Stomach (tissue), 9 donors: ENCODE results near the gene DIS3L2. TPM values are rescaled to one million over a fixed set of nuclear protein-coding genes. Genes with fewer than 3 reads are reported as not detected.

Experiments
- DNase-seq, 2 donors: peaks; one replicate each; pipeline versions ENCODE4 v3.0.0 to v3.0.0-alpha.2; 2013 to 2019
- H3K27ac ChIP-seq, 5 donors: fragments of 200-600 bp in 4 of 5; sonication (generic) in 4 of 5; one replicate each; pipeline ENCODE4 v1.5.1; 2013 to 2019; ENCODE audit warnings: mild to moderate bottlenecking in 1 of 5, moderate library complexity in 1 of 5
- H3K27me3 ChIP-seq, 3 donors: fragments of 200-600 bp; sonication (generic); one replicate each; pipeline ENCODE4 v1.5.1; 2017 to 2019; ENCODE audit warnings: mixed run types in 1 of 3
- H3K36me3 ChIP-seq, 4 donors: fragments of 200-600 bp; sonication (generic); 1 replicate in 3 of 4; 2 replicates in 1 of 4; pipeline ENCODE4 v1.5.1; 2016 to 2019
- H3K4me1 ChIP-seq, 4 donors: fragments of 200-600 bp; sonication (generic); one replicate each; pipeline ENCODE4 v1.5.1; 2016 to 2019
- H3K4me3 ChIP-seq, 4 donors: fragments of 200-600 bp; sonication (generic) in 3 of 4; one replicate each; pipeline ENCODE4 v1.5.1; 2016 to 2019; ENCODE audit warnings: mild to moderate bottlenecking in 1 of 4
- H3K9me3 ChIP-seq, 4 donors: fragments of 200-600 bp; sonication (generic); one replicate each; pipeline ENCODE4 v1.5.1; 2016 to 2019
- EP300 ChIP-seq: sonication (generic); formaldehyde crosslinking; IDR thresholded peaks from one replicate; pipeline ENCODE4 v1.6.1; 2017; ENCODE audit warnings: antibody characterized with exemption
- POLR2A ChIP-seq, 4 donors: fragments of 450-650 bp; IDR thresholded peaks; one replicate each; pipeline ENCODE4 v1.6.1; 2016; ENCODE audit warnings: antibody characterized with exemption in 4 of 4, control low read depth in 2 of 4, mild to moderate bottlenecking in 1 of 4, moderate library complexity in 1 of 4
- POLR2AphosphoS5 ChIP-seq, 3 donors: sonication (generic); formaldehyde crosslinking; IDR thresholded peaks; one replicate each; pipeline ENCODE4 v1.6.1; 2016; ENCODE audit warnings: antibody characterized with exemption in 3 of 3
- WGBS, 5 donors: extraction: QIAGEN DNeasy Blood & Tissue Kit in 3 of 5; methylation state at CpG; one replicate each; pipeline versions ENCODE4 v1.1.5 to v1.1.7; 2013 to 2018; 5-methylcytosine and 5-hydroxymethylcytosine counted together
- intact Hi-C: fragments of 100-400 bp; cut with DNase I; formaldehyde crosslinking; loops from one replicate; pipeline ENCODE4 v1.15.1; 2023; ENCODE audit warnings: low total_unique reads
- polyA plus RNA-seq, 3 donors: library from polyadenylated mRNA; stranded (reverse); fragments of 200-250 nt; gene quantifications; one replicate each; pipeline ENCODE4 v1.2.3, GENCODE V29; 2013
- total RNA-seq, 5 donors: library from RNA; depleted of rRNA; stranded (reverse); fragments of >200 nt; gene quantifications; one replicate each; pipeline versions ENCODE4 v1.1.0 to v1.2.3, GENCODE V29; 2014 to 2016
- TF ChIP-seq, protein P1 (sequence below), 7 experiments: fragments of 450-650 bp in 4 of 7; fragments of 200-600 bp in 3 of 7; sonication (generic) in 3 of 7; IDR thresholded peaks; one replicate each; pipeline ENCODE4 v1.5.1; 2016 to 2019; ENCODE audit warnings: antibody characterized with exemption in 7 of 7, control low read depth in 2 of 7, mild to moderate bottlenecking in 1 of 7
- donor health status: healthy with polysubstance abuse.
- donor health status: Bipolar disorder and iron deficiency.
- donor health status: healthy.

Gene DIS3L2
- total and polyA plus RNA-seq, 8 donors: 10.4 to 124 (median 26.8) TPM

DNA sequence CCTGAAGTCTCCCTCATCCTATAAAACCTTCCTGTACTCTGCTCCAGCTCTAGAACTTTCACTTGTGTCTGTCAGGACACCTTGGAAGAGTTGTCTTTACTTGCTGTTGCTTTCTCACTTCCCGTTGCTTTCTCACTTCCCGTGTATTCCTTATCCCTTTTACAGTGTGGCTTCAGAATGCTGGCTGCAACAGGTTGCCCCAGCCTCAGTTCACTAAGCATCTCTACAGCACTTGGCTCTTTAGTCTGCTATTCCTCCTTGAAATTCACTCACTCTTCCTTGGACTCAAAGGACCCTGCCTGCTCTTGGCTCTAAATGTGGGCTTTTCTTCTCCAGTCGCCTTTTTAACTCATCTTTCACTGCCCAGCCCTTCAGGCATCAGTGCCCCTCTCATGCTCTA, 254.5 kb downstream of the DIS3L2 start:
- TF ChIP-seq EP300: no peak
- TF ChIP-seq, protein P1, sequence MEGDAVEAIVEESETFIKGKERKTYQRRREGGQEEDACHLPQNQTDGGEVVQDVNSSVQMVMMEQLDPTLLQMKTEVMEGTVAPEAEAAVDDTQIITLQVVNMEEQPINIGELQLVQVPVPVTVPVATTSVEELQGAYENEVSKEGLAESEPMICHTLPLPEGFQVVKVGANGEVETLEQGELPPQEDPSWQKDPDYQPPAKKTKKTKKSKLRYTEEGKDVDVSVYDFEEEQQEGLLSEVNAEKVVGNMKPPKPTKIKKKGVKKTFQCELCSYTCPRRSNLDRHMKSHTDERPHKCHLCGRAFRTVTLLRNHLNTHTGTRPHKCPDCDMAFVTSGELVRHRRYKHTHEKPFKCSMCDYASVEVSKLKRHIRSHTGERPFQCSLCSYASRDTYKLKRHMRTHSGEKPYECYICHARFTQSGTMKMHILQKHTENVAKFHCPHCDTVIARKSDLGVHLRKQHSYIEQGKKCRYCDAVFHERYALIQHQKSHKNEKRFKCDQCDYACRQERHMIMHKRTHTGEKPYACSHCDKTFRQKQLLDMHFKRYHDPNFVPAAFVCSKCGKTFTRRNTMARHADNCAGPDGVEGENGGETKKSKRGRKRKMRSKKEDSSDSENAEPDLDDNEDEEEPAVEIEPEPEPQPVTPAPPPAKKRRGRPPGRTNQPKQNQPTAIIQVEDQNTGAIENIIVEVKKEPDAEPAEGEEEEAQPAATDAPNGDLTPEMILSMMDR (IDR thresholded peaks at IDR 0.05): no peak
- no peak for TF ChIP-seq POLR2A (IDR thresholded peaks at IDR 0.05)
- TF ChIP-seq POLR2AphosphoS5 (IDR thresholded peaks at IDR 0.05): no peak
- Histone ChIP-seq H3K4me1 (peaks cover 13 to 29% (median 26%) of the 10 kb centered on the region in 4 donors), H3K36me3 (peaks cover 0 to 17% (median 3%) of the 10 kb centered on the region in 4 donors), H3K27ac (no peak overlapping the region), H3K4me3 (no peak overlapping the region), H3K27me3 (no peaks in the 10 kb centered on the region), H3K9me3 (no peaks in the 10 kb centered on the region)
- DNase-seq: no peak
- 80 to 86% (median 86%) methylated on average over 3 of the region's 3 CpGs for WGBS, 5 donors
- intact Hi-C loops: no loop called here

DNA sequence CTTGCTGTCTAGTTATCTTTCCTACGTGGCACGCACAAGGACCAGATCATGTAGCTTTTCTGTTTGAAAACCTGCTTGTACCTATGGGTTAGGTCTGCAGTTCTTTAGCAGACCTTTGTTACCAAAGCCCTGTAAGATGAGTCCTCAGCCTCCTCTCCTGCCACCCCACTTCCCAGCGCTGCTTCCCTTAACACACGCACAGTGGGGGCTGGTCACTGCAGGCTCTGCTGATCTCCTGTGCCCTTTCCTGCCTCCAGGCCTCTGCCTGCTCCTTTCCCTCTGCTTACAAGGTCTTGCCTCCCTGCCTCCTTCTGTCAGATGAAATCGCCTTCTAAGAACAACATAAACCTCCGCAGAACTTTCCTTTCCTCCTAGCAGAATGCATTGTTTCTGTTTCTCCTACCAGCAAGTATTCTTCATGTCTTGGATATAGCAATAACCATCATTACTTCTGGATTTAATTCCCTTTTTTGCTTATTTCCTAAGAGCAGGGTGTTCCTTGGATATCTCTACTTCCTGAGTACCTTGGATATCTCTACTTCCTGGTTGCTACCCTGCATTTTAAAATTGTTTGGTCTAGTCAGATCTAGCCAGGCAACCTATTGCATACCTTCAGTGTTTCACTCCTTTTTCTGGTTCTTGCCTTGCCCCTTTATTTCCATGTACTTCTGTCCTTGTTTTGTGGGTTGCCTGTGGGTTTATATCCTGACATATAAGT, 257.4 kb downstream of the DIS3L2 start:
- WGBS, 5 donors: 81 to 85% (median 82%) methylated on average over 6 of the region's 6 CpGs
- Histone ChIP-seq H3K9me3 (no peaks in the 10 kb centered on the region), H3K4me3 (no peak overlapping the region), H3K36me3 (peaks cover 0 to 13% (median 0%) of the 10 kb centered on the region in 4 donors), H3K27ac (peak overlapping the region in 1 of 5 donors; percentile 46), H3K4me1 (peaks cover 0 to 14% (median 12%) of the 10 kb centered on the region in 4 donors), H3K27me3 (no peaks in the 10 kb centered on the region)
- DNase-seq: no peak
- intact Hi-C loops: no loop called here
- TF ChIP-seq POLR2AphosphoS5 (IDR thresholded peaks at IDR 0.05): no peak

DNA sequence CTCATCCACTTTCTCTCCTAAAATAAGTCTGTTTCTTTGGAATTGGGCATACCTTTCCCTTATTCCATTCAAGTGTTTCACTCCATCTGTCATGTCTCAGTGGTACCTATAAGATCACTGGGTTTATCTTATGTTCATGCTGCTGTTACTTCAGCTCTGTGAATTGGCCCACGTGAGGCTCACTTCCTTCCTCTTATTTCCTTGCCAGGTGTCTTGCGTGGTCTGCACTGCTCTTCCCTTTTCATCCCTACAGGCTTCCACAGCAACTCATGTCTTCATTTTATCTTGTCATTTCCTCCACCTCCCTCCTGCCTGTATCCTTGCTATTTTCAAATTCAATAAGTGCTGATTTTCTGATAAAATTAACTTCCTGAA, 258.0 kb downstream of the DIS3L2 start:
- H3K9me3 ChIP-seq: no peaks in the 10 kb centered on the region
- WGBS, 5 donors: 58 to 74% (median 65%) methylated on average over 2 of the region's 2 CpGs
- peaks cover 0 to 14% (median 12%) of the 10 kb centered on the region in 4 donors for H3K4me1 ChIP-seq
- H3K27me3 ChIP-seq: no peaks in the 10 kb centered on the region
- TF ChIP-seq EP300: no peak
- TF ChIP-seq POLR2AphosphoS5 (IDR thresholded peaks at IDR 0.05): no peak
- no peak for TF ChIP-seq POLR2A (IDR thresholded peaks at IDR 0.05)
- TF ChIP-seq, protein P1 (IDR thresholded peaks at IDR 0.05): no peak
- no peak overlapping the region for H3K4me3 ChIP-seq
- peaks cover 0 to 13% (median 0%) of the 10 kb centered on the region in 4 donors for H3K36me3 ChIP-seq
- peak overlapping the region in 1 of 5 donors; percentile 46 for H3K27ac ChIP-seq
- no peak for DNase-seq
- intact Hi-C loops: no loop called here

DNA sequence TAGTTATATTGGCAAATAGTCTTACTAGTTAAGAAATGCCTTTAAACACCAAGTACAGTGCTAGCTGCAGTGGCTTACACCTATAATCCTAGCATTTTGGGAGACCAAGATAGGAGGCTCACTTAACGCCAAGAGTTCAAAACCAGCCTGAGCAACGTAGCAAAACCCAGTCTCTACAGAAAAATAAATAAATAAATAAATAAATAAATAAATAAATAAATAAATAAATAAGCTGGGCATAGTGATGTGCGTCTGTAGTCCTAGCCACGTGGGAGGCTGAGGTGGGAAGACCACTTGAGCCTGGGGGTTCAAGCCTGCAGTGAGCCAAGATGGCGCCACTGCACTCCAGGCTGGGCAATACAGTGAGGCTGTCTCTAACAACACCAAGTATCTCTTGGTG, 258.4 kb downstream of the DIS3L2 start:
- Histone ChIP-seq H3K9me3 (no peaks in the 10 kb centered on the region), H3K27me3 (no peaks in the 10 kb centered on the region), H3K4me1 (peaks cover 0 to 13% (median 10%) of the 10 kb centered on the region in 4 donors), H3K36me3 (peaks cover 0 to 13% (median 0%) of the 10 kb centered on the region in 4 donors), H3K27ac (no peak overlapping the region), H3K4me3 (no peak overlapping the region)
- TF ChIP-seq EP300: no peak
- DNase-seq: no peak
- WGBS, 5 donors: 95 to 99% (median 96%) methylated on average over 5 of the region's 5 CpGs
- intact Hi-C loops: no loop called here

DNA sequence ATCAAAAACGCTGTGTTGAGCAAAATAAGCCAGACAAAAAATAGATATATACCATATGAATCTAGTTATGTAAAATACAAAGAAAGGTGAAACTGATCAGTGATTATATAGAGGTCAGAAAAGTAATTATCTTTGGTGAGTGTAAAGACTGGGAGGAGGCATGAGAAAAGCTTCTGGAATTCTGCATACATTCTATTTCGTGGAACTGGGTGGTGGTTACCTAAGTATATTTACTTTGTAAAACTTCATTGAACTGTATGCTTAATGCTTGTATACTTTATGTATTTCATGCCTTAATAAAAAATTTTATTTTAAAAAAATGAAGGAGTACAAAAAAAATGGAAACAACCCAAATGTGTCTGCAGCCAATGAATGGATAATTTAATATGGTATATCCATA, 263.9 kb downstream of the DIS3L2 start:
- H3K27me3 ChIP-seq: no peaks in the 10 kb centered on the region
- H3K9me3 ChIP-seq: no peaks in the 10 kb centered on the region
- peaks cover 0 to 10% (median 0%) of the 10 kb centered on the region in 4 donors for H3K4me1 ChIP-seq
- no peak for TF ChIP-seq POLR2A (IDR thresholded peaks at IDR 0.05)
- no peak for TF ChIP-seq EP300
- TF ChIP-seq, protein P1 (IDR thresholded peaks at IDR 0.05): no peak
- no peak for TF ChIP-seq POLR2AphosphoS5 (IDR thresholded peaks at IDR 0.05)
- H3K27ac ChIP-seq: no peak overlapping the region
- 44 to 71% (median 45%) methylated on average over 2 of the region's 2 CpGs for WGBS, 5 donors
- intact Hi-C loops: no loop called here
- no peak overlapping the region for H3K4me3 ChIP-seq
- H3K36me3 ChIP-seq: peaks cover 0 to 3% (median 0%) of the 10 kb centered on the region in 4 donors
- DNase-seq: no peak
